COLO829 (cell line): ENCODE measurements around the gene PRRT1B.
"Not testable (repeated sequence)": the region's sequence is repeated elsewhere in the genome, so short reads cannot be mapped to it uniquely, and the experiment has no call there.

Experiments
- DNase-seq: peaks from one replicate; pipeline ENCODE4 v3.0.0; 2012; ENCODE audit warnings: low spot score

PRRT1B gene

GRCh38 chr9:131545003-131545785 is at the start of gene PRRT1B:
Gene PRRT1B, plus strand, starts transcription at chr9:131545523. Its CDS starts 93 bp downstream, at chr9:131545616.
- DNase-seq, result no peak

- no peak for DNase-seq
Observed at GRCh38 chr9:131495785-131496184, 49.5 kb upstream of the PRRT1B start.

GRCh38 chr9:131496844-131497405 is 48.4 kb upstream of the PRRT1B start:
- DNase-seq, result no peak

- DNase-seq, result no peak
Observed at GRCh38 chr9:131499254-131499767, 46.0 kb upstream of the PRRT1B start.

- no peak for DNase-seq
Observed at GRCh38 chr9:131500377-131500776, 44.9 kb upstream of the PRRT1B start.

- DNase-seq, result no peak
Observed at GRCh38 chr9:131500939-131501541, 44.3 kb upstream of the PRRT1B start.

GRCh38 chr9:131502781-131503625 is 42.3 kb upstream of the PRRT1B start, which contains the start of gene POMT1:
Gene POMT1, plus strand, starts transcription at chr9:131502918. Its CDS starts 1,301 bp downstream, at chr9:131504219.
- DNase-seq, result peak; percentile 92

GRCh38 chr9:131503626-131504465 is 41.5 kb upstream of the PRRT1B start:
- no peak for DNase-seq

- no peak for DNase-seq
Observed at GRCh38 chr9:131505012-131505411, 40.3 kb upstream of the PRRT1B start.

GRCh38 chr9:131511416-131511815 is 33.9 kb upstream of the PRRT1B start:
- DNase-seq, result no peak

- DNase-seq, result no peak
Observed at GRCh38 chr9:131511880-131512279, 33.4 kb upstream of the PRRT1B start.

- no peak for DNase-seq
Observed at GRCh38 chr9:131513177-131513576, 32.1 kb upstream of the PRRT1B start.

- DNase-seq, result not testable (repeated sequence)
Observed at GRCh38 chr9:131515559-131516031, 29.7 kb upstream of the PRRT1B start.

GRCh38 chr9:131516100-131516499 is 29.2 kb upstream of the PRRT1B start:
- no peak for DNase-seq

- DNase-seq, result no peak
Observed at GRCh38 chr9:131516930-131517329, 28.4 kb upstream of the PRRT1B start.

- DNase-seq, result no peak
Observed at GRCh38 chr9:131517761-131518190, 27.5 kb upstream of the PRRT1B start.

- DNase-seq, result no peak
Observed at GRCh38 chr9:131518553-131518952, 26.8 kb upstream of the PRRT1B start.

- DNase-seq, result no peak
Observed at GRCh38 chr9:131520503-131520902, 24.8 kb upstream of the PRRT1B start.

- DNase-seq, result no peak
Observed at GRCh38 chr9:131521203-131521602, 24.1 kb upstream of the PRRT1B start.

- DNase-seq, result no peak
Observed at GRCh38 chr9:131521822-131522221, 23.5 kb upstream of the PRRT1B start.
